ENCODE results near the gene OR7C2.

DNA sequence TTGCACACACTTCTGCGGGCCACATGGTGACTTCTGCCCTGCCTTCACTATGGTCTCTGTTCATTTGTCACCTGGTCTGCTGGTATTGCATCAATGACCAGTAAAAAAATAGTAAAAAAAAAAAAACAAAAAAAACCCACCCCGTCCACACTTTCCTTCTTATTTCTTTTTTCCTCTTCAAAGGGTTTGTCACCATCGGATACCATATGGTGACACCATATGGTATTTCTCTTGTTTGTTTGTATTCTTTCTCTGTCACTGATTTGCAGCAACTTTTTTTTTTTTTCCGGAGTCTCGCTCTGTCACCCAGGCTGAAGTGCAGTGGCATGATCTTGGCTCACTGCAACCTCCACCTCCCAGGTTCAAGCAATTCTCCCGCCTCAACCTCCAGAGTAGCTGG is 26.2 kb upstream of the OR7C2 start:
- TF ChIP-seq POLR2AphosphoS5 (IDR thresholded peaks at IDR 0.05; ENCODE audit: low read depth, low read length) (no peak), FOXP2 (optimal IDR thresholded peaks at IDR 0.05; ENCODE audit: borderline replicate concordance, extremely low read depth, extremely low read length, insufficient read depth) (no peak), TAF1 (IDR thresholded peaks at IDR 0.05; ENCODE audit: borderline replicate concordance, insufficient read depth, low read length) (no peak)

Data from PFSK-1 (cell line).